ENCODE measurements around the gene ZNF557. TPM values are rescaled to one million over a fixed set of nuclear protein-coding genes. Genes with fewer than 3 reads are reported as not detected.

ZNF557 gene
- total RNA-seq, 2 donors from 2014 or later, result 8.3 to 9.8 TPM

DNA sequence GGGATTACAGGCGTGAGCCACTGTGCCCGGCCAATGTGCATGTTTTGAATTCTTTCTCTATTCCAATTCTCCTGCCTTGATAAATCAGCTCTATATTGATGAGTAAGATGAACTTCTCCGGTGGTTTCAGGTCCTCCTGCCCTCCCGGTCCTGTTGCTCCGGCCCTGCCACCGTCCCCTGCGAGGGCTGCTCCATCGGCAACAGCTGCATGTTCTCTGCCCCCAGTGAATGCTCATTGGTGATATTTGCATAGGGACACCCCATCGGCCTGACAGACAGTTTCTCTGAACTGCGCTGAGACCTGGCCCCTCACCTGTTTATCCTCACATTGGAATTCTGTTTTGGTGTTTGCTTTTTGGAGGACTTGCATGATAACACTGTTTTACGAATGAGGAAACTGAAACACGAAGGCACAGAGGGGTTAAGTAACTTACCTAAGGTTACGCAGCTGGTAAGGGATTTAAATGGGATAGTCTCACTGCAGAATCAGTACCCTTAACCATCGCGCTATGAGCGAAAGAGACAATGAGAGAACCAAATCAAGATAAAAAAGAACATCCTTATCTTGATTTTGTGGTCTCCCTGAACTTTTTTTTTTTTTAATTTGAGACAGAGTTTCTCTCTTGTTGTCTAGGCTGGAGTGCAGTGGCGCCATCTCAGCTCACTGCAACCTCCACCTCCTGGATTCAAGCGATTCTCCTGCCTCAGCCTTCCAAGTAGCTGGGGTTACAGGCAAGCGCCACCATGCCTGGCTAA, 32.2 kb downstream of the ZNF557 start:
- H3K27ac Mint-ChIP-seq, result no peak overlapping the region

GRCh38 chr19:7104747-7105447, 35.4 kb downstream of the ZNF557 start:
- TF ChIP-seq, protein P1, sequence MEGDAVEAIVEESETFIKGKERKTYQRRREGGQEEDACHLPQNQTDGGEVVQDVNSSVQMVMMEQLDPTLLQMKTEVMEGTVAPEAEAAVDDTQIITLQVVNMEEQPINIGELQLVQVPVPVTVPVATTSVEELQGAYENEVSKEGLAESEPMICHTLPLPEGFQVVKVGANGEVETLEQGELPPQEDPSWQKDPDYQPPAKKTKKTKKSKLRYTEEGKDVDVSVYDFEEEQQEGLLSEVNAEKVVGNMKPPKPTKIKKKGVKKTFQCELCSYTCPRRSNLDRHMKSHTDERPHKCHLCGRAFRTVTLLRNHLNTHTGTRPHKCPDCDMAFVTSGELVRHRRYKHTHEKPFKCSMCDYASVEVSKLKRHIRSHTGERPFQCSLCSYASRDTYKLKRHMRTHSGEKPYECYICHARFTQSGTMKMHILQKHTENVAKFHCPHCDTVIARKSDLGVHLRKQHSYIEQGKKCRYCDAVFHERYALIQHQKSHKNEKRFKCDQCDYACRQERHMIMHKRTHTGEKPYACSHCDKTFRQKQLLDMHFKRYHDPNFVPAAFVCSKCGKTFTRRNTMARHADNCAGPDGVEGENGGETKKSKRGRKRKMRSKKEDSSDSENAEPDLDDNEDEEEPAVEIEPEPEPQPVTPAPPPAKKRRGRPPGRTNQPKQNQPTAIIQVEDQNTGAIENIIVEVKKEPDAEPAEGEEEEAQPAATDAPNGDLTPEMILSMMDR (conservative IDR thresholded peaks at IDR 0.05), result no peak
- H3K9me3 ChIP-seq (ENCODE audit: control insufficient read depth, low read length), result no peaks in the 10 kb centered on the region
- Mint-ChIP-seq H3K27me3 (ENCODE audit: insufficient read depth) (peaks cover 5% of the 10 kb centered on the region), H3K36me3 (ENCODE audit: low read depth) (no peaks in the 10 kb centered on the region), H3K9me3 (peaks cover 5% of the 10 kb centered on the region), H3K27ac (no peak overlapping the region), H3K4me3 (no peak overlapping the region), H3K4me1 (no peaks in the 10 kb centered on the region)
- H3K27ac ChIP-seq (ENCODE audit: low read depth, low read length), result no peak overlapping the region
- no peak overlapping the region for H3K9ac ChIP-seq (ENCODE audit: extremely low read depth, low read length, poor library complexity, severe bottlenecking)
- DNase-seq, result no peak
- no peaks in the 10 kb centered on the region for H3K36me3 ChIP-seq (ENCODE audit: control insufficient read depth, insufficient read depth, low read length)
- H3K27me3 ChIP-seq (ENCODE audit: control insufficient read depth, insufficient read depth, low read length, poor library complexity, severe bottlenecking), result peaks cover 11% of the 10 kb centered on the region
- H3K4me1 ChIP-seq (ENCODE audit: control insufficient read depth, insufficient read depth, low read length), result peaks cover 2% of the 10 kb centered on the region
- H3K4me3 ChIP-seq (ENCODE audit: low read length), result no peak overlapping the region

More for the DNA sequence above, 32.2 kb downstream of the ZNF557 start:
- Mint-ChIP-seq H3K27me3 (ENCODE audit: insufficient read depth) (peaks cover 7% of the 10 kb centered on the region), H3K4me3 (no peak overlapping the region), H3K36me3 (ENCODE audit: low read depth) (peaks cover 5% of the 10 kb centered on the region), H3K4me1 (no peaks in the 10 kb centered on the region), H3K9me3 (peaks cover 14% of the 10 kb centered on the region)
- TF ChIP-seq, protein P1 (conservative IDR thresholded peaks at IDR 0.05), result no peak
- Histone ChIP-seq H3K27ac (ENCODE audit: low read depth, low read length) (no peak overlapping the region), H3K4me3 (ENCODE audit: low read length) (no peak overlapping the region), H3K27me3 (ENCODE audit: control insufficient read depth, insufficient read depth, low read length, poor library complexity, severe bottlenecking) (peaks cover 11% of the 10 kb centered on the region), H3K4me1 (ENCODE audit: control insufficient read depth, insufficient read depth, low read length) (peaks cover 2% of the 10 kb centered on the region), H3K9me3 (ENCODE audit: control insufficient read depth, low read length) (peaks cover 11% of the 10 kb centered on the region), H3K36me3 (ENCODE audit: control insufficient read depth, insufficient read depth, low read length) (no peaks in the 10 kb centered on the region), H3K9ac (ENCODE audit: extremely low read depth, low read length, poor library complexity, severe bottlenecking) (no peak overlapping the region)
- no peak for DNase-seq
- WGBS, 2 experiments (ENCODE audit: insufficient coverage in 1 of 2, insufficient read length in 1 of 2), result 90 to 94% methylated on average over 16 to 19 of the region's 19 CpGs

DNA sequence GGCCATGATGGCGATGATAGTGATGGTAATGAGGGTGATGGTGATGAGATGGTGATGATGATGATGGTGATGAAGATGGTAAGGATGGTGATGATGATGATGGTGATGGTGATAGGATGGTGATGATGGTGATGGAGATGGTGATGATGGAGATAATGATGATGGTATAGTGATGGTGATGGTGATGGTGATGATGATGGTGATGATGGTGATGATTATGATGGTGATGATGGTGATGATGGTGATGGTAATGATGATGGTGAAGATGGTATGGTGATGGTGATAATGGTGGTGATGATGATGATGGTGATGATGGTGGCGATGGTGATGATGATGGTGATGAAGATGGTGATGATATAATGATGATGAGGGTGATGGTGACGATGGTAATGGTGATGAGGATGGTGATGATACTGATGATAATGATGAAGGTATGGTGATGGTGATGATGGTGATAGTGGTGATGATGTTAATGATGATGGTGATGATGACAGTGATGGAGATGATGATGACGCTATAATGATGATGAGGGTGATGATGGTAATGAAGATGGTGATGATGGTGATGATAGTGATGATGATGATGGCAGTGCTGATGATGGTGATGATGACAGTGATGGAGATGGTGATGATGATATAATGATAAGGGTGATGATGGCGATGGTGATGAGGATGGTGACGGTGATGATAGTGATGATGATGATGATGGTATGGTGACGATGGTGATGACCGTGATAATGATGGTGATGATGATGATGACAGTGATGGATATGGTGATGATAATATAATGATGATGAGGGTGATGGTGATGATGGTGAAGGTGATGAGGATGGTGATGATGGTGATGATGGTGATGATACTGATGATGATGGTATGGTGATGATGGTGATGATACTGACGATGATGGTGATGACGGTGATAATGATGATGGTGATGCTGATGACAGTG, 37.5 kb downstream of the ZNF557 start:
- H3K9ac ChIP-seq (ENCODE audit: extremely low read depth, low read length, poor library complexity, severe bottlenecking), result no peak overlapping the region
- no peak overlapping the region for H3K27ac ChIP-seq (ENCODE audit: low read depth, low read length)
- no peak for DNase-seq
- Mint-ChIP-seq H3K4me3 (no peak overlapping the region), H3K9me3 (peaks cover 5% of the 10 kb centered on the region), H3K27ac (no peak overlapping the region), H3K36me3 (ENCODE audit: low read depth) (no peaks in the 10 kb centered on the region), H3K4me1 (no peaks in the 10 kb centered on the region), H3K27me3 (ENCODE audit: insufficient read depth) (no peaks in the 10 kb centered on the region)
- 81 to 83% methylated on average over 10 of the region's 10 CpGs for WGBS, 2 experiments (ENCODE audit: insufficient coverage in 1 of 2, insufficient read length in 1 of 2)
- H3K9me3 ChIP-seq (ENCODE audit: control insufficient read depth, low read length), result no peaks in the 10 kb centered on the region
- peaks cover 11% of the 10 kb centered on the region for H3K27me3 ChIP-seq (ENCODE audit: control insufficient read depth, insufficient read depth, low read length, poor library complexity, severe bottlenecking)
- TF ChIP-seq, protein P1 (conservative IDR thresholded peaks at IDR 0.05), result no peak
- H3K36me3 ChIP-seq (ENCODE audit: control insufficient read depth, insufficient read depth, low read length), result no peaks in the 10 kb centered on the region
- no peak overlapping the region for H3K4me3 ChIP-seq (ENCODE audit: low read length)
- H3K4me1 ChIP-seq (ENCODE audit: control insufficient read depth, insufficient read depth, low read length), result no peaks in the 10 kb centered on the region
